Stimulated activated CD4-positive, alpha-beta T cell treated with anti-CD3 and anti-CD28 coated beads, Interleukin-1b, Interleukin-23, amount 100 ng/mL, for 48 hours (primary cell): ENCODE results near the gene SEPTIN5.
"Not testable (repeated sequence)": the region's sequence is repeated elsewhere in the genome, so short reads cannot be mapped to it uniquely, and the experiment has no call there.

Experiments
- DNase-seq: peaks from one replicate; pipeline ENCODE4 v3.0.0-alpha.2; 2020

The SEPTIN5 gene

DNA sequence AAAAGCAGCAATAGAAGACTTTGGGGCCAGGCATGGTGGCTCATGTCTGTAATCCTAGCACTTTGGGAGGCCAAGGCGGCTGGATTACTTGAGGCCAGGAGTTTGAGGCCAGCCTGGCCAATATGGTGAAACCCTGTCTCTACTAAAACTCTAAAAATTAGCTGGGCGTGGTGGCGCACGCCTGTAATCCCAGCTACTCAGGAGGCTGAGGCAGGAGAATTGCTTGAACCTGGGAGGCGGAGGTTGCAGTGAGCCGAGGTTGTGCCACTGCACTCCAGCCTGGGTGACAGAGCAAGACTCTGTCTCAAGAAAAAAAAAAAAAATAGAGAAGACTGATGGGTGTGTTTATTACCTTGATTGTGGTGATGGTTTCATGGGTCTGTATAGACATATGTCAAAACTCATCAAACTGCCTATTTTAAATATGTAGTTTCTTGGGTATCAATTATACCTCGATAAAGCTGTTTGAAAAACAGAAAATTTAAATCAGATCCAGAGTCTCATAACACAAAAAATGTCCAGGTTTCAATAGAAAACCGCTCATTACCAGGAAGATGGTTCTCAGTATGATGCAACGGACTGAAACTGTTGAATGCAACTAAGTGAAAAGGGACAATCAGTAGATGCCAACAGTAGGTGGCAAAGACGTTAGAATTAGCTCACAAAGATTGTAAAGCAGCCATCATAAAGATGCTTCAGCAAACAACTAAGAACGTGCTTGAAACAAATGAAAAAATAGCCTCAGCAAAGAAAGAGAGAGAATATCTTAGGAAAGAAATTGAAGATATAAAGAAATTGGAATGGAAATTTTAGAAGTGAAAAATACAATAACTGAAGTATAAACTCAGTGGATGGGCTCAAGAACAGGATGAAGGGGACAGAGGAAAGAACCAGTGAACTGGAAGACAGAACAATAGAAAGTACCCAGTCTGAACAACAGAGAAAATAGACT is 33.1 kb upstream of the SEPTIN5 start:
- DNase-seq, result no peak

DNA sequence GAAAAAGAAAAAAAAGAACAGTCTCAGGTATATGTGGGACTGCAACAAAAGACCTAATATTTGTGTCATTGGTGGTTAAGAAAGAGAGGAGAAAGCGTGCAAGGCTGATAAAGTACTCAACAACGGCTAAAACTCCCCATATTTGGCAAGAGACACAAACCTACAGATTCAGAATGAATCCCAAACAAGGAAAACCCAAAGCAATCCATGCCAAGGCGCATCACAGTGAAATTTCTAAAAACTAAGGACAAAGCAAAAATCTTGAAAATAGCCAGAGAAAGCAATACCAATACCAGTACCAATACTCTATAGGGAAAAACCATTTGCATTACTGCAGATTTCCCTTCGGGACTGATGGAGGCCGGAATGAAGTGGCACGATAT is 32.4 kb upstream of the SEPTIN5 start:
- DNase-seq, result no peak

DNA sequence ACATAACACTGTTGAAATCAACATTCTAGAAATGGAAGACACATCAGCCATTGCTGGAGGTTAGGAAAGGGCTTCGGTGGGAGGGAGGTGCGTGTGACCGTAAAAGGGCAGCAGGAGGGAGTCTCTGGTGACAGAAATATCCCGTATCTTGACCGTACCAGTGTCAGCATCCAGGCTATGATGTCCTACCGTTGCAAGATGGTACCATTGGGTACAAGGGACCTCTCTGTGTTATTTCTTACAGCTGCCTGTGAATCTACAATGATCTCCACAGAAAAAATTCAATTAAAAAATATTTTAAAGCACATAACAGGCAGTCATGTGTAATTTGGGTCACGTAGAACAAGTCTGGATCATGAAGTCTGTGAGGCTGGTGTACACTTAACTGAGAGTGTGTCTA is 27.4 kb upstream of the SEPTIN5 start:
- DNase-seq, result no peak

DNA sequence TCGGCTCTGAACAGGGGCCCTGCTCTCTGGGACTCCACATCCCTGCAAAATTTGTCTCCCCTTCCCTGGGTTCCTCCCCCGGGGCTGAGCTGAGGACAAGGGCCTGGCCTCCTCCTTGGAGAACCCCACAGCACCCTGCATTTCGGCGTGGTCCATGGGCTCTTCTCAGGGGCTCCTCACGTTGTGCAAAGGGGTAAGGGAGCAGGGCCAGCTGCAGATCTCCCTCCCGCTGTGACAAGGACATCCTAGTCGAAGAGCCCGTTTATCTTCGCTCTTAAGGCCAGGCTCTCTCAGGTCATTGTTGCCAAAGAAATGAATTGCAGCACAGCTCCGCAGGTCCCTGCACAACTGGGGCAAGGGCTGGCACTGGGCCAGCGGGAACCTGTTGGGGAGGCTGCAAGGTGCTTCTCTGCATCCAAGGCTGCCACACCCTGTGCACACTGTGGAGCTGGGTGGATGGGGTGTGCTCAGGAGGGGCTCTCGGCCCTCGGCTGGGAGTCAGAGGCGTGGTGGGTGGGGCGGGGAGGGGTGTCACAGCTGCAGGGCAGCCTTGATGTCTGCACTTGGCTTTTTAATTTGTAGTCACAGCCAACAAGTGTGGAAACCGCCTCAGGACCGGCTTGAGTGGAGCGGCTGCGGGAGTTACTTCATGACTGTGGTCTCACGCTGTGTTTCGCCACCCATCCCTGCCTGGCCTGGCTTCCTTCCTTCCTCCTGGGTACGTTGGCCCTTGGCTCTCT is 26.6 kb upstream of the SEPTIN5 start:
- no peak for DNase-seq

DNA sequence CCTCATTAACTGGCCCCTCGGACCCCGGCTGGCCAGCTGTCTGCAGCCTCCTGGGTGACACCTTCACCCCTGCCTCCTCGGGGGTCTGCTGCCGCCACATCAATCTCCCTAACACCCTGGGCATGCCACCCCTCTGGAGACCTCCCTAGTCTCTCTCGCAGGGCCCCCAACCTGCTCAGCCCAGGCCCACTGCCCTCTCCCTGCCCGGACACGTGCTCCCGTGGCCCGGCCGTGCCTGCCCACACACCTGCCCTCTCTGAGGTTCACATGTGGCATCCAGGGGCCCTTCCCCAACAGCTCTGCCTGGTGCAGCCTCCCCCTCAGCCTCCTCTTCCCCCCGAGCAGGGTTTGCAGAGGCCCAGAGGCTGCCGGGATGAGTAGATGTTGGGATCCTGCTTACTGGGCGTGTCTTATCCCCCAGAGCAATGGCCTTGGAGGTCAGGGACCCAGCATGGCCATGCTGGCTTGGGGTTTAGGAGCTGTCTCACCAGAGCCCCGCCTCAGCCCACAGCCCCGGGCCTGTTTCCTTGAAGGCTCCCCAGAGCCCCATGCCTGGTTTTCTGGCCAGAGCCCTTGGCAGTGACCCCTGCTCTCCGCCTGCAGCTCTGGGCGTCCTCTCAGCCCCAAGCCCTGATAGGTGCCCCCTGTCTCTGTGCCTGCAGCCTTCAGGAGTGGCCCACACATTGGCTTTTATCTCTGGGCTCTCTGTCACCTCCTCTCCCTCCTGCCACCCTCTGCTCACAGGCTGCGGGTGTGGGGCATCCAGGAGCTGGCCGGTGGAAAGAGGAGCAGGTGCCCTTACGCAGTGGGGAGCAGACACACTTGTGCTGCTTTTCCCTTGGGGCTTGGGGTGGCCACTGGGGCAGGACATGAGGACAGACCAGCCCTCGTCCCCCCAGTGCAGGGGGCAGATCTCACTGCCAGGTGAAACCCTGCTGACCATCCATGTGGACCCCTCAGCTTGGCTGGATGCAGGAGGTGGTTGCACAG is 25.7 kb upstream of the SEPTIN5 start:
- DNase-seq, result no peak

DNA sequence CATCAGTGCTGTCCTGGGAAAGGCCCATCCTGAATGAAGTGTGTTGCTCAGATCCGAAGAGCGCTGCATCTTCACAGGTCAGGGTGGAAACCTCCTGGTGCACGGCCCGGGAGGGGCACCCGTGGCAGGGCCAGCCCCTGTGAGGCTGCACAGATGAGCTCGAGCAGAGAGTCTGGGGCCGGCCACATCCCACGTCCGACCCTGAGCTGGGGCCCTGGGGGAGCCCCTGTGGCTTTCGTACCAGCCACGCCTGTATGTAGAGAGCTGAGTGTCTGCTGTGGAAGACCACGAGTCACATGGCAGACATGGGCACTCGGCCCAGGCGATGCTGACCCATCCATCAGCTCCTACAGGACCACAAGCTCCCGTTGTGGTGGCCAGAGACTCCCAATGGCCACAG is 24.9 kb upstream of the SEPTIN5 start:
- no peak for DNase-seq

DNA sequence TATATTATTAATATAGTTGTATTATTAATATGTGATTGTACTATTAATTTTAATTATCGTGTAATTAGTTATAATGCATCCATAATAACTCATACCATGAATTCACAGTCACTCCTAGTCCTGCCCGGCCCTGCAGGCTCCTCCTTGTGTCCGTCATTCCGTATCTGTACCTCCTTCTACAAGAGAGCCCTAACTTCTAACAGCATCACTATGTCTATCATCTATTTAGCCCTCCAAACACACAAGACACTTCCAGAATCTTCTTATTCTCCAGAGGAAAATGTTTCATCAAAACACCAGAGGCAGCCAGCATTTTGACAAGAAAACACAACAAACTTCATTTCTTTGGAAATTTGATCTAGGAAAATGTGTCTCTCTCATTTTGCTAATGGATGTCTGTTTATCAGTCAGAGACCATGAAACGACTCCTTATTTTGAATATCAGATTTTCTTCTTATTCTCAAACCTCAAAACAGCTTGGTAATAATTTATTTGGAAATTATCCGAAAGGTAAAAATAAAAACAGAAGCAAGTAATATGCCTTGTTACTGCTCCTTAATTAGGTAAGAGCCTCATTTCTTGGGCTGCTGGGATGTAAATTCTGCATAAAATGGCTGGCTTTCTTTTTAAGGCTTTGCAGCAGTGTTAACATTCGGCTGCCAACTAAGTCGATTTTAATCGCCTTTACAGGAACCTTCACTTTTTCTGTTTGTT is 23.1 kb upstream of the SEPTIN5 start:
- no peak for DNase-seq

DNA sequence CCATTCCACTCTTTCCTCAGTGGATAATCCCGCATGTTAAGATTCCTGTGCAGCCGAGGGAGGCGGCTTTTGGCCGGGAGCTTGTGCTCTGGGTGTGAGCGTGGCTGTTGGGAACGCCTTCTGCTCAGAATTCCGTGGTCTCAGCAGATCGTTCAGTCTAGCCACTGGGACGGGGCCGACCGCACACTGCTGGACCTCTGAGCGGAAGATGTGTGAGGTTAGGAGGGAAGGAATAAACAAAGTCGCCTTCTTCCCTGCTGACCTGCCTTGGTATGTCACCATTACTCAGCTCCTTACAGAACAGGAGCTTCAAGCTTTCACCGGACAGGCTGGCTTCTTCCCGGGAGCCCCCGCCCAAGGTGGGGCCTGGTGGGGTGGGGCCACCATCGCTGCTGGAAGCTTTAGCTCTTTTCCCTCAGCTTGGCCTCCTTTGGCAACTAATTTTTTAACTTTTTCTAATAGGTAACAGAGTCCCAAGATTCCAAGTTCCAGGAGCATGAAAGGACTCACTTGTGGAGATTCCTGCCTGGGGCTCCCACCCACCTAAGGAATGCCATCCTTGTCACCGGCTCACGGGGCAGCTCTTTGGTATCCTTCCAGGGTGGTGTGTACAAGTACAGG is 22.5 kb upstream of the SEPTIN5 start:
- DNase-seq, result no peak

DNA sequence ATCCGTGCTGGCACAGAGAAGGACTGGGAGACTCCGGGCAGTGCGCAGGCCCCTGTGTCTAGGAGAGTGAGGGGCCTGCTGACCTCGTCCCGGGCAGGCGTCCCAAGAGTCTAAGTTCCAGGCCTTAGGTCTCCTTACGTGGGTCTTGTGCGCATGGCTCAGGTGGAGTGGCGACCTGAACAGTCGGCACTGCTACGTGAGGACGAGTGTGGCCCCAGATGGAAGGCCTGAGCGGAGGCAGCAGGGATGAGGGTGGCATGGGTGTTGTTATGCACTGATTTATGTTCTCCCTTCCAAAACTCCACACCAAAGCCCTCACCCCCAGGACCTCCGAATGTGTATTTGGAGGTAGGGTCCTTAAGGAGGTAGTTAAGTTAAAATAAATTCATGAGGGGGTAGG is 20.7 kb upstream of the SEPTIN5 start:
- DNase-seq, result no peak

DNA sequence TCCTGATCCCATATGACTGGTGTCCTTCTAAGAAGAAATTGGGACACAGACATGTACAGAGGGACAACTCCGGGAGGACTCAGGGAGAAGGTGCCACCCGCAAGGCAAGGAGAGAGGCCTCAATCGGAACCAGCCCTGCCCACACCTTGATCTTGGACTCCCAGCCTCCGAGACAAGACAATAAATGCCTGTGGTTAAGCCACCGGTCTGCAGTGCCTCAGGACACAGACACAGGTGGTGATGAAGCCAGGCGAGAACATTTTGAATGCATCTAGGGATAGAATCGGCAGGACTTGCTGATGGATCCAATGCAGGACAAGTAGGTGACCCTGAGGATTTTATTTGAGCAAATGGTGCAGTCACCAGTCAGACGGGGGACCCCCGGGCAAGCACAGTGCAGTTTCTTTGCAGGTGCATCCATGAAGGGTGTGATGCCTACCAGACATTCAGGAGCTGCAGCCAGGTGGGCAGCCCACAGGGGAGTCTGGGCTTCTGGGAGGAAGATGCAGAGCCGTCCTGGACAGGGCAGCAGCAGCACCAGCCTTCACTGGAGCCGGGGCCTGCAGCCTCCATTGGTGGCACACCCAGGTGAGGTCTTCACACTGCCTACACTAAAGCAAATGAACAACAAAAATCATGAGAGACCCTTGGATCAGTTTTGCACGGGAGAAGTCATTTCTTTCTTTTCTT is 20.2 kb upstream of the SEPTIN5 start:
- DNase-seq, result no peak

DNA sequence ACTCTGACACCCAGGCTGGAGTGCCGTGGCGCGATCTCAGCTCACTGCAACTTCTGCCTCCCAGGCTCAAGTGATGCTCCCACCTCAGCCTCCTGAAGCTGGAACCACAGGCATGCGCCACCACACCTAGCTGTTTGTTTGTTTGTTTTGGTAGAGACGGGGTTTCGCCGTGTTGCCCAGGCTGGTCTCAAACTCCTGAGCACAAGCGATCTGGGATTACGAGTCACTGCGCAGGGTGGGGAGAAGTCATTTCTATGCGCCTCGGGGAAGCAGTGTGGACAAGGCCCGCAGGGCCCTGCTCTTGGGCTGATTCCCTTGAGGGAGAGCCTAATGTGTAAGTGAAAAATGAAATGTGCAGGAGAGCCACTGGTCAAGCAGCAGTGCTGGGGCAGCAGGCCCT is 19.6 kb upstream of the SEPTIN5 start:
- DNase-seq, result no peak

DNA sequence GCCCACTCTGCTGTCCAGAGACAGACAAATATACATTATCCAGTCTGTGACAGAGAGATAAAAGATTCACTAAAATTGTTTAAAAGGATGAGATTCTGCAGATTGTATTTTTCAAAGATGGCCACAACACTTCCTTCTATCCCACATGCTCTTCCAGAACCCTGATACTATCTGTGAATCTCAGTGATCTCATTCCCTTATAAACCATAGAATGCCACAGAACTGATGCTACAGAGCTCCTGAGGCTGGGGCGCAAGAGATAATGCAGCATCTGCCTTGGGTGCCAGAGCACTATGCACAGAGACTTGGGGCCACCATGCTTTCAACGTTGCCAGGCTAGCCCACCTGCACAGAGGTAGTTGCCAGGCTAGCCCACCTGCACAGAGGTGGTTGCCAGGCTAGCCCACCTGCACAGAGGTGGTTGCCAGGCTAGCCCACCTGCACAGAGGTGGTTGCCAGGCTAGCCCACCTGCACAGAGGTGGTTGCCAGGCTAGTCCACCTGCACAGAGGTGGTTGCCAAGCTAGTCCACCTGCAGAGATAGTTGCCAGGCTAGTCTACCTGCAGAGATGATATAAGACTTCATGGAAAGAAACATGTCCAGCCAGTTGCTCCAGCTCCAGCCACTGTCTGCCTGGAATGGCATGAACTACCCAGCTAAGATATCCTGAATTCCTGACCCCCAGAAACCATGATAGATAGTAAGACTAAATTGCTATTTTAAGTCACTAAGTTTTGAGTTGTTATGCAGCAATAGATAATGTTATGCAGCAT is 17.6 kb upstream of the SEPTIN5 start:
- DNase-seq, result no peak

DNA sequence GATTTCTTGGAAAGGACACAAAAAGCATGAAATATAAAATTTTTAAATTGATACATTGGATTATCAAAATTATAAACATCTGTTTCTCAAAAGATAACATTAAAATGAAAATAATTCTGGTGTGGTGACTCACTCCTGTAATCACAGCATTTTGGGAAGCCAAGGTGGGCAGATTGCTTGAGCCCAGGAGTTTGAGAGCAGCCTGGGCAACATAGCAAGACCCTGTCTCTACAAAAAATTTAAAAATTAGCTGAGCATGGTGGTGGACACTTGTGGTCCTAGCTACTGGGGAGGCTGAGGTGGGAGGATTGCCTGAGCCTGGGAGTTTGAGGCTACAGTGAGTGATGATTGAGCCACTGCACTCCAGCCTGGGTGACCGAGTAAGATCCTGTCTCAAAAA is 16.4 kb upstream of the SEPTIN5 start:
- not testable (repeated sequence) for DNase-seq

DNA sequence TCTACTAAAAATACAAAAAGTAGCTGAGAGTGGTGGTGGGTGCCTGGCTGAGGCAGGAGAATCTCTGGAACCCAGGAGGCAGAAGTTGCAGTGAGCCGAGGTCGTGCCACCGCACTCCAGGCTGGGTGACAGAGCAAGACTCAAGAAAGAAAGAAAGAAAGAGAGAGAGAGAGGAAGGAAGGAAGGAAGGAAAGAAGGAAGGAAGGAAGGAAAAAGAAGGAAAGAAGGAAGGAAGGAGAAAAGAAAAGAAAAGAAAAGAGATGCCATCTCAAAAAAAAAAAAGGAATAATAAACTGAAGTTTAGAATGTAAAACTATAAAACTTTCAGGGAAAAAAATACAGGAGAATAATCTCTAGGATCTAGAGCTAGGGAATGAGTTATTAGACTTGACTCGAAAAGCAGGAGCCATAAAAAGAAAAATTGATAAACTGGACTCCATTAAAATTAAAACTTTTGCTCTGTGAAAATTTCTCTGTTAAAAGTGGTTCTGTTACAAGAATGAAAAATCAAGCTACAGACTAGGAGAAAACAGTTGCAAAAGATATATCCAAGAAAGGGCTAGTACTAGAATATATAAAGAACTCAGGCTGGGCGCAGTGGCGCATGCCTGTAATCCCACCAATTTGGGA is 13.4 kb upstream of the SEPTIN5 start:
- no peak for DNase-seq

DNA sequence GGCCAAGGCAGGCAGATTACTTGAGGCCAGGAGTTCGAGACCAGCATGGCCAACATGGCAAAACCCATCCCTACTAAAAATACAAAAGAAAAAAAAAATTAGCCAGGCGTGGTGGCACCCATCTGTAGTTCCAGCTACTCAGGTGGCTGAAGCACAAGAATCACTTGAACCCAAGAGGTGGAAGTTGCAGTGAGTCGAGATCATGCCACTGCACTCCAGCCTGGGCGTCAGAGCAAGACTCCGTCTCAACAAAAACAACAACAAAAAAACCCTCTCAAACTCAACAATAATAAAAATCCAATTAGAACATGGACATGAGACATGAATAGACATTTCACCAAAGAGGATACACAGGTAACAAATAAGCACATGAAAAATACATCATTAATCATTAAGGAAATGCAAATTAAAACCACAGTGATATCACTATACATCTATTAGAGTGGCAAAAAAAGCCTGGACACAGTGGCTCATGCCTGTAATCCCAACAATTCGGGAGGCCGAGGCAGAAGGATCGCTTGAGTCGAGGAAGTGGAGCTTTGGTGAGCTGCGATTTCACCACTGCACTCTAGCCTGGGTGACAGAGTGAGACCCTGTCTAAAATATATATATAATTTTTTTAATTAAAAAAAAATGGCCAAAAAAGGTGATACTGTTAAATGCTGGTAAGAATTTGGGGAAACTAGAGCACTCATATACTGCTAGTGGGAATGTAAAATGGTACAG is 12.7 kb upstream of the SEPTIN5 start:
- DNase-seq, result no peak

DNA sequence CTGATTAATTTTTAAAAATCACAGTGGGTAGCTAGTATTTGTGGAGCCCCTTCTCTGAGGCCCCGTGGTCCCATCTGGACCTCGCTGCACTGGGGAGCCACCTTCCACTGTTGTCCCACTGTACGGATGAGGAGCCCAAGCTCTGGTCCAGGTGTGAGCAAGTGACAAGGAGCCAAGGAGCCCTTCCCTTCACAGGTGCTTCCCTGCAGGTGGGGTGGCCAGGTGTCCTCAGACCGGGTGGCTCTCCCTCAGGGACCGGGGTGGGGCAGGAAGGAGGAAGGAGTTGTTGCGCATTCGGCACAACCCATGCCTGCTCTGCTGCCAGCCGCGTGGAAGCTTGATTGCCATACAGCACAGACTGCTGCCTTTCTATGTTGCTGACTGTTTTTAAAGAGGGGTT is 10.4 kb upstream of the SEPTIN5 start:
- no peak for DNase-seq

DNA sequence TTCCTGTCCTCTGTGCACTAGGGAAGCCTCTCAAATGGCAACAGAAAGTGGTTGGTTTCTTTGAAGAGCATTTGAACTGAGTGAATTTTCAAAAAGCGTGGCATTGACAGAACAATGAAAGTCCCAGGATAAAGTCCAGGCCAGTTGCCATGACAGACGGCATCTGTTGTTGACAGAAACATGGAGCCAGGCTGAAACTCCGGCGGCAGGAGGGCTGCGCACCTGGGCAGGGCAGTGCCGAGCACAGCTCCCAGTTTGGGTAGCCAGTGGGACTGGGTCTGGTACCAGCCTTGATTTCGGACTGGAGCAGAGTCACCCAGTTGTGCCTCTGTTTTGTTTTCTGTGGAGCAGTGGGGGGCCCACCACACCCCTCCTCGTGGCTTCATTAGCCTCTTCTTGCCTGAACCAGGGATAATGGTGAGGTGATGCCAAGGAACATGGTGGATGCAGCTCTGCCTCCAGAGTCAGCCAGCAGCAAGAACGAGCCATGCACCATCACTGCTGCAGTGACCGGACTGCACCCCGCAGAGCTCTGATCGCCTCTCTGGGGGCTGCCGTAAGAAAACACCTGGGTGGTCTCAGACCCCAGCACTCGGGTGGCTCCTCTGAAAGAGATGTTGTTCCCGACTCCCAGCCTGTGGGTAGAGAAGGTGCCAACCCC is 9.8 kb upstream of the SEPTIN5 start:
- no peak for DNase-seq

DNA sequence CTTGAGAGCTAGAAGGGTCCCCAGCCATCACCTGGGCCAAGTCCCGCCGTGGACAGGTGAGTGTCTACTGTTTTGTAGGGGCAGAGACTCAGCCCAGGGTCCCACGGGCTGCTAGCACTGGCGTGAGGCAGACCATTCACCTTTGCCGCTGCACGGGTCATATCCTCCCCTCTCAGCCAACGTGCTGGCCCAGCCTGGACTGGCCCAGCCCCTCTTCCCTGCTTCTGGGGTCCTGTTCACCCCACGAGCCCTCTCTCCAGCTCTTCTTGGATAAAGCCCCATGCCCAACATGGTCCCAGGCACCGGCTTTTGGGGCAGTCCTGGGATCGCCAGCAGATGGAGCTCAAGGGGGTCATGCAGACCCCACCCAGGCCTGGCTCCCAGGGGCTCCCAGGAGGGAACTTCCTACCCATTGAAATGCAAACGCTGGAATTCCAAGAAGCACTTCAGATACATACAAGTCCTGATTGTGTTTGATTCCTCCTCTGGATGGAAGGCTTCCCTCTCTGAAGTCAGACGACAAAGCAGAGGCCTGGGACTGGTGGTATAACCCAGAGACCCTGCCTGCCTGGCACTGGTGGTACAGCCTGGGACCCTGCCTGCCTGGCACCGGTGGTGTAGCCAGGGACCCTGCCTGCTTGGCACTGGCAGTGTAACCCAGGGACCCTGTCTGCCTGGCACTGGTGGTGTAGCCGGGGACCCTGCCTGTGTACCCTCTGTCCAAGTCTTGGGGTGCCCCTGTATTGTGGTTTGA is 8.9 kb upstream of the SEPTIN5 start:
- no peak for DNase-seq
